Testis (tissue), 3 donors: ENCODE measurements around the gene APBA1. TPM values are rescaled to one million over a fixed set of nuclear protein-coding genes. Genes with fewer than 3 reads are reported as not detected.

Experiments
- DNase-seq: peaks from one replicate; pipeline ENCODE4 v3.0.0-alpha.2; 2019
- H3K27ac ChIP-seq, 2 donors: fragments of 200-600 bp; sonication (generic); one replicate each; pipeline ENCODE4 v1.5.1; 2019
- H3K27me3 ChIP-seq: fragments of 200-600 bp; sonication (generic); one replicate; pipeline ENCODE4 v1.5.1; 2019
- H3K36me3 ChIP-seq: fragments of 200-600 bp; sonication (generic); one replicate; pipeline ENCODE4 v1.5.1; 2017; ENCODE audit warnings: low read depth; ENCODE audit errors: missing control alignments
- H3K4me1 ChIP-seq: fragments of 200-600 bp; sonication (generic); one replicate; pipeline ENCODE4 v1.5.1; 2019
- H3K4me3 ChIP-seq, 2 donors: fragments of 200-600 bp; sonication (generic); one replicate each; pipeline ENCODE4 v1.5.1; 2017 to 2019
- H3K9me3 ChIP-seq: fragments of 200-600 bp; sonication (generic); one replicate; pipeline ENCODE4 v1.5.1; 2017
- CTCF ChIP-seq, 3 experiments: fragments of 450-650 bp in 2 of 3; fragments of 200-600 bp in 1 of 3; sonication (generic) in 1 of 3; IDR thresholded peaks; one replicate each; pipeline ENCODE4 v1.5.1; 2016 to 2019; ENCODE audit warnings: antibody characterized with exemption in 3 of 3, mild to moderate bottlenecking in 2 of 3, moderate library complexity in 1 of 3
- POLR2A ChIP-seq: fragments of 450-650 bp; IDR thresholded peaks from one replicate; pipeline ENCODE4 v1.6.1; 2017; ENCODE audit warnings: antibody characterized with exemption, mild to moderate bottlenecking, moderate library complexity
- WGBS, 2 donors: methylation state at CpG; one replicate each; pipeline ENCODE4 v1.1.5; 2018; 5-methylcytosine and 5-hydroxymethylcytosine counted together
- intact Hi-C: fragments of 100-400 bp; cut with DNase I; formaldehyde crosslinking; loops from one replicate; pipeline ENCODE4 v1.15.1; 2023; ENCODE audit warnings: low total_unique reads
- polyA plus RNA-seq: library from polyadenylated mRNA; stranded (reverse); fragments of 350-450 nt; fragmentation: Illumina TruSeq; extraction: RNeasy Lipid Tissue Mini Kit (QIAGEN cat#74804); gene quantifications from one replicate; pipeline ENCODE4 v1.2.3, GENCODE V29; 2014; ENCODE audit warnings: low read depth, low replicate concordance; ENCODE audit not compliant: insufficient read depth
- total RNA-seq, 2 donors: library from RNA; depleted of rRNA; stranded (reverse); fragments of >200 nt; gene quantifications; one replicate each; pipeline ENCODE4 v1.2.3, GENCODE V29; 2016

The APBA1 gene
- total and polyA plus RNA-seq, 3 donors from 2014 or later = 7.7 to 11.9 (median 9.4) TPM

GRCh38 chr9:69667306-69667705 lies 4.9 kb downstream of the APBA1 start:
- intact Hi-C loops = no loop called here
- Histone ChIP-seq H3K4me1 (peaks cover 3% of the 10 kb centered on the region), H3K27me3 (no peaks in the 10 kb centered on the region), H3K4me3 (no peak overlapping the region), H3K27ac (no peak overlapping the region), H3K36me3 (no peaks in the 10 kb centered on the region), H3K9me3 (no peaks in the 10 kb centered on the region)
- 98 to 100% methylated on average over 1 of the region's 1 CpG for WGBS, 2 donors
- TF ChIP-seq POLR2A (no peak), CTCF (IDR thresholded peaks at IDR 0.05) (no peak)
- DNase-seq = no peak

GRCh38 chr9:69660304-69660703 lies 11.9 kb downstream of the APBA1 start:
- no peaks in the 10 kb centered on the region for H3K36me3 ChIP-seq
- no peak overlapping the region for H3K27ac ChIP-seq
- TF ChIP-seq POLR2A = no peak
- no peak for TF ChIP-seq CTCF (IDR thresholded peaks at IDR 0.05)
- no peaks in the 10 kb centered on the region for H3K4me1 ChIP-seq
- WGBS, 2 donors = 44 to 61% methylated on average over 2 of the region's 2 CpGs
- H3K27me3 ChIP-seq = no peaks in the 10 kb centered on the region
- intact Hi-C loops = no loop called here
- no peak overlapping the region for H3K4me3 ChIP-seq
- DNase-seq = no peak
- H3K9me3 ChIP-seq = no peaks in the 10 kb centered on the region

GRCh38 chr9:69658987-69659675 lies 13.0 kb downstream of the APBA1 start:
- H3K36me3 ChIP-seq = no peaks in the 10 kb centered on the region
- no peaks in the 10 kb centered on the region for H3K27me3 ChIP-seq
- DNase-seq = no peak
- H3K4me3 ChIP-seq = no peak overlapping the region
- intact Hi-C loops = no loop called here
- 78 to 93% methylated on average over 3 of the region's 3 CpGs for WGBS, 2 donors
- no peak overlapping the region for H3K27ac ChIP-seq
- H3K4me1 ChIP-seq = no peaks in the 10 kb centered on the region
- TF ChIP-seq CTCF (IDR thresholded peaks at IDR 0.05) = no peak
- no peak for TF ChIP-seq POLR2A
- no peaks in the 10 kb centered on the region for H3K9me3 ChIP-seq

GRCh38 chr9:69657269-69657668 lies 14.9 kb downstream of the APBA1 start:
- Histone ChIP-seq H3K27me3 (no peaks in the 10 kb centered on the region), H3K4me3 (no peak overlapping the region), H3K9me3 (no peaks in the 10 kb centered on the region), H3K36me3 (no peaks in the 10 kb centered on the region), H3K27ac (no peak overlapping the region), H3K4me1 (no peaks in the 10 kb centered on the region)
- intact Hi-C loops = no loop called here
- DNase-seq = no peak
- TF ChIP-seq POLR2A (no peak), CTCF (IDR thresholded peaks at IDR 0.05) (no peak)

- no peaks in the 10 kb centered on the region for H3K36me3 ChIP-seq
- H3K4me3 ChIP-seq = no peak overlapping the region
- no peaks in the 10 kb centered on the region for H3K4me1 ChIP-seq
- no peak overlapping the region for H3K27ac ChIP-seq
- DNase-seq = no peak
- intact Hi-C loops = no loop called here
- peak in 1 of 3 experiments; percentile 10 for TF ChIP-seq CTCF (IDR thresholded peaks at IDR 0.05)
- no peak for TF ChIP-seq POLR2A
- no peaks in the 10 kb centered on the region for H3K27me3 ChIP-seq
- no peaks in the 10 kb centered on the region for H3K9me3 ChIP-seq
- 93 to 95% methylated on average over 2 of the region's 2 CpGs for WGBS, 2 donors
These were observed 17.1 kb downstream of the APBA1 start for GRCh38 chr9:69655065-69655464.
